ENCODE data around the gene CCDC40.

CCDC40 gene

DNA sequence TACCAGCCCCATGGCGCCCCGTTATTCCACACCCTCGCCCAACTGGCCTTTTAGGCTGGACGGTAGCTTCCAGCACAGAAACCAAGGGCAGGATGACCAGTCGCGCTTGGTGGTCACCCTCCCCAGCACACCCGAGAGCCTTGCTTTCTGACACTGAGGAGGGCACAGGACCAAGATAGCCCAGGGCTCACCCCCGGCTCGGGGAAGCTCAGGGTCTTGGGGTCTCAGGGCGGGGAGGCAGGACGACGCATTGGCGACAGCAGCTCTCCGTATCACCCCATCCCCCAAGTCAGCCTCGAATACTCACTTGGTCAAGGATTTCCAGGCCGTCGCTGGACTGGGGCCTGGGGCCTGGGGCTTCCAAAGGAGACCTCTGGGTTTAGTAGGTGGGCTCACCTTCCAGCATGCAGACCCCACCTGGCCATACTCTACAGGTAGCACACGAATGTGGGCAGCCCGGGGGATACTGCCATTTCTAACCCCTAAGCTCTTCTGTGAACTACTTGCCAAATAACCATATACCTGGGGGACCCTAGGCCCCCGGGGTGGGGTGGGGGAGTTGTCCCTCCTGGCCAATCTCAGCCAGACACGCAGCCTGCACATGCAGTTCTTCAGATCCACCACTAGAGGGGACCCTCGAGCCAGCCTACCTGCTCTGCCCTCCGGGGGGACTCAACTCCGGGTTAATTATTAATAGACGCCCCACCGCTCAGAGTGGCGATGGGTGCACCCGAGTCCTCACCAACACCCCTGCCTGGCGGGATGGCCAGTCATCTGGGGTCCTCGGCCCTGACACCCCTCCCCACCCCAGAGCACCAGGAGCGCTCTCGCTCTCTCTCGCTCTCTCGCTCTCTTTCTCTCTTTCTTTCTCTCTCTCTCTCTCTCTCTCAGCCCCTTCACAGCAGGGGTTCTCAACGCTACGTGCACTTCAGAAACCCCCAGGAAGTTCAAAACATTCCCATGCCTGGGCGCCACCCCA lies 30.8 kb upstream of the CCDC40 start:
- TF ChIP-seq, protein P1, sequence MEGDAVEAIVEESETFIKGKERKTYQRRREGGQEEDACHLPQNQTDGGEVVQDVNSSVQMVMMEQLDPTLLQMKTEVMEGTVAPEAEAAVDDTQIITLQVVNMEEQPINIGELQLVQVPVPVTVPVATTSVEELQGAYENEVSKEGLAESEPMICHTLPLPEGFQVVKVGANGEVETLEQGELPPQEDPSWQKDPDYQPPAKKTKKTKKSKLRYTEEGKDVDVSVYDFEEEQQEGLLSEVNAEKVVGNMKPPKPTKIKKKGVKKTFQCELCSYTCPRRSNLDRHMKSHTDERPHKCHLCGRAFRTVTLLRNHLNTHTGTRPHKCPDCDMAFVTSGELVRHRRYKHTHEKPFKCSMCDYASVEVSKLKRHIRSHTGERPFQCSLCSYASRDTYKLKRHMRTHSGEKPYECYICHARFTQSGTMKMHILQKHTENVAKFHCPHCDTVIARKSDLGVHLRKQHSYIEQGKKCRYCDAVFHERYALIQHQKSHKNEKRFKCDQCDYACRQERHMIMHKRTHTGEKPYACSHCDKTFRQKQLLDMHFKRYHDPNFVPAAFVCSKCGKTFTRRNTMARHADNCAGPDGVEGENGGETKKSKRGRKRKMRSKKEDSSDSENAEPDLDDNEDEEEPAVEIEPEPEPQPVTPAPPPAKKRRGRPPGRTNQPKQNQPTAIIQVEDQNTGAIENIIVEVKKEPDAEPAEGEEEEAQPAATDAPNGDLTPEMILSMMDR (IDR thresholded peaks at IDR 0.05) = peak; percentile 99
- peaks cover 14% of the 10 kb centered on the region for H3K4me1 Mint-ChIP-seq

DNA sequence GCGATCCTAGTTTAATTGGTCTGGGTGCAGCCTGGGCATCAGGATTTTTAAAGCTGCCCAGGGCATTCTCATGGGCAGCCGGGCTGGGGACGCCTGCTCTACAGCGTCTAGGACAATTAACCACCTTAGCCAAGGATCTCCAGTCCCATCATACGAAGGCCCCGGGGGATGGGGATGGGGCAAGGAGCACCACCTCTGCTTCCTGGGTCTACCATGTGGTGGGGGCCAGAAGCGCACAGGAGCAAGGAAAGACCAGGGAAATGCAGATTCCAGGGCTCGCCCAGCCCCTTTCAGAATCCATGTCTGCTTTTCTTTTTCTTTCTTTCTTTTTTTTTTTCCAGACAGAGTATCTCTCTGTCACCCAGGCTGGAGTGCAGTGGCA lies 30.1 kb upstream of the CCDC40 start:
- H3K9me3 Mint-ChIP-seq = no peaks in the 10 kb centered on the region
- no peak overlapping the region for H3K4me3 Mint-ChIP-seq
- TF ChIP-seq, protein P1 (IDR thresholded peaks at IDR 0.05) = no peak
- H3K27ac Mint-ChIP-seq = no peak overlapping the region
- DNase-seq = no peak
- peaks cover 14% of the 10 kb centered on the region for H3K4me1 Mint-ChIP-seq
- peaks cover 19% of the 10 kb centered on the region for H3K36me3 Mint-ChIP-seq (ENCODE audit: low read depth)
- H3K27me3 Mint-ChIP-seq (ENCODE audit: low read depth, poor library complexity) = peaks cover 7% of the 10 kb centered on the region

More for the DNA sequence above, 30.8 kb upstream of the CCDC40 start:
- Mint-ChIP-seq H3K36me3 (ENCODE audit: low read depth) (peaks cover 24% of the 10 kb centered on the region), H3K4me3 (no peak overlapping the region), H3K27ac (no peak overlapping the region), H3K9me3 (no peaks in the 10 kb centered on the region), H3K27me3 (ENCODE audit: low read depth, poor library complexity) (peaks cover 7% of the 10 kb centered on the region)
- peak; percentile 69 for DNase-seq

DNA sequence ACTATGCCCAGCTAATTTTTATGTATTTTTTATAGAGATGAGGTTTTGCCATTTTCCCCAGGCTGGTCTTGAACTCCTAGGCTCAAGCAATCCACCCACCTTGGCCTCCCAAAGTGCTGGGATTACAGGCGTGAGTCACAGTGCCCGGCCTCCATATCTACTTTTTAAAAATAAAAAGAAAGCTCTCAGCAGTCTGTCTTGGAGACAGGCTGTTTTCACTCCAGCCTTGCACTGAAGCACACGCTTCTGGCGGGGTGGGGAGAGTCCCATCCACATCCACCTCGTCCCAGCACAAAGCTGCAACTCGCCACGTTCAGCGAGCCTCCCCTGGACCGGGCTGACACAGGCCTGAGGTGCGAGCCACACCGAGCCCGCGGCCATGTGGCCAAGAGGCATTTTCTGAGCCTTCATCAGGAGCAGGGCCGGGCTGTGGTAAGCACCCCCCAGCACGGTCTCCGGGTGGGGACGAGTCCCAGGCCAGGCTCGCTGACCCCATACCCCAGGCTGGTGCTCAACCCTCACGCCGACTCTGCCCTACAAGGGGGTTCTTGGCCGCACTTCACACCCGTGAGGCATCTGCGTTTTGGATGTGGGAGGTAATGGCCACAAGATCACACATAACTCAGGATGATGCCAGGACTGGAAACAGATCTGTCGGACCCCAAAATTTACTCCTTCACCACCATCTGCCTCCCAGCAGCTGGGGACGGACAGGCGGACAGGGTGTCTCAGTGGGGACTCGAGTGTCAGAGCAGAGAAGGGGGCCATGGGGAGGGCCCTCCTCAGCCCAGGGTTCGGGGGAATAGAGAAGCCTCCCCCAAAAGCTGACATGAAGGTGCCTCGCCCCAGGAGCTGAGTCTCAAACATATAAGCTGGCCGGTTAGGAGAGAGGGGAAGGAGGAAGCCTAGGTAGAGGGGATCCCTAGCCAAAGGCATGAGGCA lies 29.4 kb upstream of the CCDC40 start:
- H3K4me3 Mint-ChIP-seq = no peak overlapping the region
- H3K27ac Mint-ChIP-seq = no peak overlapping the region
- H3K9me3 Mint-ChIP-seq = no peaks in the 10 kb centered on the region
- H3K4me1 Mint-ChIP-seq = peaks cover 14% of the 10 kb centered on the region
- peaks cover 7% of the 10 kb centered on the region for H3K27me3 Mint-ChIP-seq (ENCODE audit: low read depth, poor library complexity)
- DNase-seq = no peak
- H3K36me3 Mint-ChIP-seq (ENCODE audit: low read depth) = peaks cover 17% of the 10 kb centered on the region
- TF ChIP-seq, protein P1 (IDR thresholded peaks at IDR 0.05) = no peak

DNA sequence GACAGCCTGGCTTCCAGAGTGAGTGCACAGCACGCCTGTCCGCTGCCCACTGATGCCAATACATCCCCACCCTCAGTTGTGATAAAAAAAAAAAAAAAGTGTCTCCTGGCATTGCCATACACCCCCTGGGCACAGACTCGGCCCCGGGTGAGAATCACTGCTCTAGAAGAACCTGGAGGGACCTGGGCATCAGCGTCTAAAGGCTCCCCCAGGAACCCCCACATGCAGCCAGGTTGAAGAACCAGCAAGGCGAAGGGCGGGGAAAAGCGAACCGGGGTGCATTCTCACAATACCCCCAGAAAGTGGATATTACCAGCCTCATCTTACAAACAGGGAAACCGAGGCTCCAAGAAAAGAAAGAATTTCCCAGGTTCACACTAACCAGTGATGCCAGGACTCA lies 28.5 kb upstream of the CCDC40 start:
- Mint-ChIP-seq H3K27ac (no peak overlapping the region), H3K36me3 (ENCODE audit: low read depth) (peaks cover 18% of the 10 kb centered on the region), H3K4me1 (peaks cover 8% of the 10 kb centered on the region), H3K27me3 (ENCODE audit: low read depth, poor library complexity) (peaks cover 4% of the 10 kb centered on the region), H3K4me3 (no peak overlapping the region), H3K9me3 (no peaks in the 10 kb centered on the region)
- no peak for DNase-seq
- TF ChIP-seq, protein P1 (IDR thresholded peaks at IDR 0.05) = no peak

DNA sequence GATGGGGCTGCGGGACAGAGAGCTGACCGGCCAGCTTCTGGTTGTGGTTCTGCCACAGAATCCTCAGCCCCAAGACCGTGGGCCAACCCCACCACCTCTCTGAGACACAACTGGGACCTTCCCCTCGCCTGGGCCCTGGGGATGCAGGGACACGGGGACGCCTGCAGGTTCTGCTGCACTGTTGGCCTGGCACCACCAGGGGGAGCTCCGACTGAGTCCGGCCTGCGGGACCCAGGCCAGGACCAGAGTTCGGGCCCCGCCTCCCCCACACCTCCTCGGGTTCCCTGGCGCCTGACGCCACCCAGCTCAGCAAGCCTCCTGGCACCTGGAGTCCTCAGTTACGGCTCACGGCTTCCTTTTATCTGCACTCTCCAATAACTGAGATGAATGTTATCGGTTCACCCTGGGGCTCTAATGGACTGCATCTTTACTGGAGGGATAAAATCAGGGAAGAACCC lies 28.0 kb upstream of the CCDC40 start:
- peak; percentile 89 for DNase-seq
- no peaks in the 10 kb centered on the region for H3K9me3 Mint-ChIP-seq
- TF ChIP-seq, protein P1 (IDR thresholded peaks at IDR 0.05) = peak; percentile 86
- peaks cover 8% of the 10 kb centered on the region for H3K4me1 Mint-ChIP-seq
- H3K4me3 Mint-ChIP-seq = no peak overlapping the region
- H3K27ac Mint-ChIP-seq = no peak overlapping the region
- H3K36me3 Mint-ChIP-seq (ENCODE audit: low read depth) = peaks cover 18% of the 10 kb centered on the region
- peaks cover 4% of the 10 kb centered on the region for H3K27me3 Mint-ChIP-seq (ENCODE audit: low read depth, poor library complexity)
